ENCODE data around the gene ATAD3B.

ATAD3B gene

DNA sequence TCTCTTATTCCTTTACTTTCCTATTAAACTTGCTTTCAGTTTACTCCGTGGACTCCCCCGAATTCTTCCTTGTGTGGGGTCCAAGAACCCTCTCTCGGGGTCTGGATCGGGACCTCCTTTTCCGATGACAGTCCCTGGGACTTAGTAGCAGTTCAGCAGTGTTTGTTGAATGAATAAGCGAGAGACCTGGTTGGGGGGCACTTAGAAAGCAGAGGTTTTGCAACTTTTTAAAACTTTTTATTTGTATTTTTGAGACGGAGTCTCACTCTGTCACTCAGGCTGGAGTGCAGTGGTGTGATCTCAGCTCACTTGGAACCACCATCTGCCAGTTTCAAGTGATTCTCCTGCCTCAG lies 48.3 kb upstream of the ATAD3B start:
- Histone ChIP-seq H3F3A (ENCODE audit: insufficient read depth, low read length) (no peaks in the 10 kb centered on the region), H3K9ac (ENCODE audit: low read length) (no peak overlapping the region), H3K9me3 (ENCODE audit: low read length) (no peaks in the 10 kb centered on the region), H3K27ac (ENCODE audit: low read depth, low read length, poor library complexity, severe bottlenecking) (no peak overlapping the region), H3K27me3 (ENCODE audit: insufficient read depth, low read length) (0 out of 2 replicates have a peak, but pooled peaks cover 10% of the 10 kb centered on the region), H4K20me1 (ENCODE audit: insufficient read depth, low read length) (no peaks in the 10 kb centered on the region), H3K4me2 (ENCODE audit: low read length) (no peak overlapping the region), H3K79me2 (ENCODE audit: insufficient read depth, low read length) (no peaks in the 10 kb centered on the region), H3K4me1 (ENCODE audit: insufficient read depth, low read length, severe bottlenecking) (peaks cover 5% of the 10 kb centered on the region), H2AFZ (ENCODE audit: low read length) (no peak overlapping the region), H3K4me3 (ENCODE audit: low read depth, low read length, poor library complexity, severe bottlenecking) (no peak overlapping the region), H3K36me3 (ENCODE audit: insufficient read depth, low read length) (no peaks in the 10 kb centered on the region), H3K9me2 (ENCODE audit: low read depth, low read length) (no peaks in the 10 kb centered on the region)
- TF ChIP-seq, protein P1, sequence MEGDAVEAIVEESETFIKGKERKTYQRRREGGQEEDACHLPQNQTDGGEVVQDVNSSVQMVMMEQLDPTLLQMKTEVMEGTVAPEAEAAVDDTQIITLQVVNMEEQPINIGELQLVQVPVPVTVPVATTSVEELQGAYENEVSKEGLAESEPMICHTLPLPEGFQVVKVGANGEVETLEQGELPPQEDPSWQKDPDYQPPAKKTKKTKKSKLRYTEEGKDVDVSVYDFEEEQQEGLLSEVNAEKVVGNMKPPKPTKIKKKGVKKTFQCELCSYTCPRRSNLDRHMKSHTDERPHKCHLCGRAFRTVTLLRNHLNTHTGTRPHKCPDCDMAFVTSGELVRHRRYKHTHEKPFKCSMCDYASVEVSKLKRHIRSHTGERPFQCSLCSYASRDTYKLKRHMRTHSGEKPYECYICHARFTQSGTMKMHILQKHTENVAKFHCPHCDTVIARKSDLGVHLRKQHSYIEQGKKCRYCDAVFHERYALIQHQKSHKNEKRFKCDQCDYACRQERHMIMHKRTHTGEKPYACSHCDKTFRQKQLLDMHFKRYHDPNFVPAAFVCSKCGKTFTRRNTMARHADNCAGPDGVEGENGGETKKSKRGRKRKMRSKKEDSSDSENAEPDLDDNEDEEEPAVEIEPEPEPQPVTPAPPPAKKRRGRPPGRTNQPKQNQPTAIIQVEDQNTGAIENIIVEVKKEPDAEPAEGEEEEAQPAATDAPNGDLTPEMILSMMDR (IDR thresholded peaks at IDR 0.05; ENCODE audit: low read length), result no peak
- no peak for TF ChIP-seq EZH2 (IDR thresholded peaks at IDR 0.05; ENCODE audit: borderline replicate concordance, low read length)

DNA sequence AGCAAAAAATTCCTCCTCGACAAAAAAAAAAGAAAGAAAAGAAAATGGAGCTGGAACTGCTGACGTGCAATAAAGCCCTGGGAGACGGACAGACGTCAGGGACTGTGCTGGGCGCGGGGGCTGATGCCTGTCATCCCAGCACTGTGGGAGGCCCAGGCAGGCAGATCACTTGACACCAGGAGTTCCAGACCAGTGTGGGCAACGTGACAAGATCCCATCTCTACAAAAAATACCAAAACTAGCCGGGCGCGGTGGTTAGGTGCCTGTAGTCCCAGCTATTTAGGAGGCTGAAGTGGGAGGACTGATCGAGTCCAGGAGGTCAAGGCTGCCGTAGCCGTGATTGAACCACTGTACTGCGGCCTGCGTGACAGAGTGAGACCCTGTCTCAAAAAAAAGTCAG lies 46.9 kb upstream of the ATAD3B start:
- Histone ChIP-seq H3K4me3 (ENCODE audit: low read depth, low read length, poor library complexity, severe bottlenecking) (no peak overlapping the region), H3K9me2 (ENCODE audit: low read depth, low read length) (no peaks in the 10 kb centered on the region), H3K27me3 (ENCODE audit: insufficient read depth, low read length) (0 out of 2 replicates have a peak, but pooled peaks cover 10% of the 10 kb centered on the region), H3K4me1 (ENCODE audit: insufficient read depth, low read length, severe bottlenecking) (peaks cover 5% of the 10 kb centered on the region), H3K9ac (ENCODE audit: low read length) (no peak overlapping the region), H3K79me2 (ENCODE audit: insufficient read depth, low read length) (no peaks in the 10 kb centered on the region), H3K4me2 (ENCODE audit: low read length) (no peak overlapping the region), H2AFZ (ENCODE audit: low read length) (no peak overlapping the region), H3K9me3 (ENCODE audit: low read length) (no peaks in the 10 kb centered on the region), H3K27ac (ENCODE audit: low read depth, low read length, poor library complexity, severe bottlenecking) (no peak overlapping the region), H3K36me3 (ENCODE audit: insufficient read depth, low read length) (no peaks in the 10 kb centered on the region), H3F3A (ENCODE audit: insufficient read depth, low read length) (no peaks in the 10 kb centered on the region), H4K20me1 (ENCODE audit: insufficient read depth, low read length) (no peaks in the 10 kb centered on the region)
- TF ChIP-seq EZH2 (IDR thresholded peaks at IDR 0.05; ENCODE audit: borderline replicate concordance, low read length), result no peak
- TF ChIP-seq, protein P1 (IDR thresholded peaks at IDR 0.05; ENCODE audit: low read length), result no peak

DNA sequence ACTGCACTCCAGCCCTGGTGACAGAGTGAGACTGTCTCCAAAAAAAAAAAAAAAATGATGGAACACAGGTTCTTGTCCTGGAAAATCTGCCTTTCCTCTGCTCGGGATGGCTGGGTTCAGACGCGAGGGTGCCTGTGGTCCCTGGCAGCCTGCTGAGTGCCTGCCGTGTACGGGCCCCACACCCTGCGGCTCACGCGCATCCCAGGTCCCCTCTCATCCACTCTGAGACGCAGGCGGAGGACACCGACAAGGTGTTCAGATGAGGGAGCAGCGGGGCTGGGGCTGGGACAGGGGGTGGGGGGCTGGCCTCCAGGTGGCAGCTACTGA lies 46.2 kb upstream of the ATAD3B start:
- Histone ChIP-seq H4K20me1 (ENCODE audit: insufficient read depth, low read length) (no peaks in the 10 kb centered on the region), H3K4me2 (ENCODE audit: low read length) (no peak overlapping the region), H3K27me3 (ENCODE audit: insufficient read depth, low read length) (0 out of 2 replicates have a peak, but pooled peaks cover 10% of the 10 kb centered on the region), H3K9ac (ENCODE audit: low read length) (no peak overlapping the region), H3F3A (ENCODE audit: insufficient read depth, low read length) (no peaks in the 10 kb centered on the region), H3K36me3 (ENCODE audit: insufficient read depth, low read length) (no peaks in the 10 kb centered on the region), H3K4me1 (ENCODE audit: insufficient read depth, low read length, severe bottlenecking) (peaks cover 5% of the 10 kb centered on the region), H3K4me3 (ENCODE audit: low read depth, low read length, poor library complexity, severe bottlenecking) (no peak overlapping the region), H2AFZ (ENCODE audit: low read length) (no peak overlapping the region), H3K9me3 (ENCODE audit: low read length) (no peaks in the 10 kb centered on the region), H3K79me2 (ENCODE audit: insufficient read depth, low read length) (no peaks in the 10 kb centered on the region), H3K27ac (ENCODE audit: low read depth, low read length, poor library complexity, severe bottlenecking) (no peak overlapping the region), H3K9me2 (ENCODE audit: low read depth, low read length) (no peaks in the 10 kb centered on the region)
- TF ChIP-seq, protein P1 (IDR thresholded peaks at IDR 0.05; ENCODE audit: low read length), result no peak
- no peak for TF ChIP-seq EZH2 (IDR thresholded peaks at IDR 0.05; ENCODE audit: borderline replicate concordance, low read length)

All from OCI-LY1 (cell line).